HEK293T (cell line): ENCODE results near the gene SAMD11.

Experiments used
- CTCF ChIA-PET: fragments of 350-600 bp; formaldehyde crosslinking; extraction: SDS; loops from one replicate; lab custom pipeline; 2021; ENCODE audit warnings: antibody characterized with exemption, inconsistent platforms; lab: Yijun Ruan, JAX
- POLR2A ChIA-PET: fragments of 350-600 bp; formaldehyde crosslinking; extraction: SDS; loops from one replicate; lab custom pipeline; 2020; ENCODE audit warnings: antibody characterized with exemption, inconsistent platforms; lab: Yijun Ruan, JAX
- DNase-seq: peaks from one replicate; pipeline ENCODE4 v3.0.0; 2012; ENCODE audit warnings: mixed read lengths; ENCODE audit errors: extremely low spot score
- ARNT ChIP-seq: fragments of 450-650 bp; IDR thresholded peaks from 2 replicates; pipeline ENCODE4 v1.6.1; 2017; ENCODE audit warnings: mild to moderate bottlenecking
- BHLHE40 ChIP-seq: fragments of 450-650 bp; IDR thresholded peaks from 2 replicates; pipeline ENCODE4 v1.6.1; 2016; ENCODE audit warnings: mild to moderate bottlenecking, moderate library complexity, borderline replicate concordance
- CTBP1 ChIP-seq: fragments of 450-650 bp; IDR thresholded peaks from 2 replicates; pipeline ENCODE4 v1.6.1; 2016; ENCODE audit warnings: borderline replicate concordance
- ELF4 ChIP-seq: fragments of 450-650 bp; IDR thresholded peaks from 2 replicates; pipeline ENCODE4 v1.6.1; 2017; ENCODE audit warnings: antibody characterized with exemption
- FOXA1 ChIP-seq: fragments of 450-650 bp; IDR thresholded peaks from 2 replicates; pipeline ENCODE4 v1.6.1; 2016; ENCODE audit warnings: mild to moderate bottlenecking
- FOXK2 ChIP-seq: fragments of 450-650 bp; IDR thresholded peaks from 2 replicates; pipeline ENCODE4 v1.6.1; 2016; ENCODE audit warnings: mild to moderate bottlenecking
- FOXM1 ChIP-seq: fragments of 450-650 bp; IDR thresholded peaks from 2 replicates; pipeline ENCODE4 v1.6.1; 2017; ENCODE audit warnings: mild to moderate bottlenecking, borderline replicate concordance
- HDGF ChIP-seq: fragments of 450-650 bp; IDR thresholded peaks from 2 replicates; pipeline ENCODE4 v1.6.1; 2017; ENCODE audit warnings: antibody characterized with exemption, borderline replicate concordance
- L3MBTL2 ChIP-seq: fragments of 450-650 bp; conservative IDR thresholded peaks from 2 replicates; pipeline ENCODE4 v1.6.1; 2016; ENCODE audit warnings: mild to moderate bottlenecking
- LEF1 ChIP-seq: fragments of 450-650 bp; IDR thresholded peaks from 2 replicates; pipeline ENCODE4 v1.6.1; 2017; ENCODE audit warnings: mild to moderate bottlenecking, borderline replicate concordance
- NFRKB ChIP-seq: fragments of 450-650 bp; IDR thresholded peaks from 2 replicates; pipeline ENCODE4 v1.6.1; 2016; ENCODE audit warnings: mild to moderate bottlenecking, moderate library complexity
- PKNOX1 ChIP-seq: fragments of 450-650 bp; IDR thresholded peaks from 2 replicates; pipeline ENCODE4 v1.6.1; 2016
- SP1 ChIP-seq: fragments of 450-650 bp; IDR thresholded peaks from 2 replicates; pipeline ENCODE4 v1.6.1; 2017
- SUZ12 ChIP-seq: fragments of 450-650 bp; IDR thresholded peaks from 2 replicates; pipeline ENCODE4 v1.6.1; 2016; ENCODE audit warnings: mild to moderate bottlenecking
- TARDBP ChIP-seq: fragments of 450-650 bp; IDR thresholded peaks from 2 replicates; pipeline ENCODE4 v1.6.1; 2016
- ZNF384 ChIP-seq: fragments of 450-650 bp; IDR thresholded peaks from 2 replicates; pipeline ENCODE4 v1.6.1; 2016

The SAMD11 gene

GRCh38 chr1:933603-933940, 9.8 kb downstream of the SAMD11 start:
- DNase-seq, result no peak
- POLR2A ChIA-PET, result interaction anchor here (0.9 to 6.4 kb wide), 5 partner anchors 7 to 34 kb away, joined by 3 to 57 read pairs (median 3); no protein-coding TSS in a partner anchor
- TF ChIP-seq FOXK2 (no peak), BHLHE40 (no peak), FOXA1 (no peak), ZNF384 (no peak), L3MBTL2 (no peak), SP1 (no peak), ARNT (no peak), SUZ12 (no peak), HDGF (no peak), PKNOX1 (no peak), TARDBP (no peak), ELF4 (no peak), LEF1 (no peak), NFRKB (no peak), FOXM1 (no peak), CTBP1 (no peak)
- CTCF ChIA-PET, result no interaction called here

GRCh38 chr1:934991-935750, 11.4 kb downstream of the SAMD11 start:
- TF ChIP-seq ARNT (no peak), L3MBTL2 (peak; percentile 13; the same call in 1 of the 2 replicates), CTBP1 (no peak; the same call in 1 of the 2 replicates), BHLHE40 (no peak), TARDBP (peak; percentile 75), FOXM1 (0 out of 2 replicates have a peak, but pooled peaks have one; percentile 43), SUZ12 (no peak)
- ChIA-PET CTCF (no interaction called here), POLR2A (no interaction called here)
- no peak for DNase-seq

GRCh38 chr1:935751-936231, 12.1 kb downstream of the SAMD11 start:
- peak; percentile 80 for DNase-seq
- no peak for TF ChIP-seq TARDBP
- no peak for TF ChIP-seq FOXA1
- TF ChIP-seq FOXK2, result no peak
- no peak for TF ChIP-seq NFRKB
- TF ChIP-seq CTBP1, result peak; percentile 79
- no peak for TF ChIP-seq HDGF
- no peak for TF ChIP-seq FOXM1
- 0 out of 2 replicates have a peak, but pooled peaks have one; percentile 37 for TF ChIP-seq ARNT
- no peak for TF ChIP-seq SUZ12
- TF ChIP-seq PKNOX1, result no peak
- ChIA-PET POLR2A (no interaction called here), CTCF (no interaction called here)

GRCh38 chr1:936348-937264, 12.9 kb downstream of the SAMD11 start:
- DNase-seq, result no peak
- CTCF ChIA-PET, result no interaction called here
- no peak for TF ChIP-seq NFRKB
- TF ChIP-seq TARDBP, result no peak
- no peak for TF ChIP-seq LEF1
- no peak for TF ChIP-seq ZNF384
- TF ChIP-seq FOXA1, result no peak
- no peak for TF ChIP-seq HDGF
- no peak for TF ChIP-seq FOXK2
- TF ChIP-seq SP1, result no peak
- TF ChIP-seq FOXM1, result no peak
- no peak for TF ChIP-seq BHLHE40
- no peak for TF ChIP-seq ELF4
- TF ChIP-seq PKNOX1, result no peak
- TF ChIP-seq ARNT, result no peak
- TF ChIP-seq SUZ12, result no peak
- no peak for TF ChIP-seq L3MBTL2
- no peak for TF ChIP-seq CTBP1
- POLR2A ChIA-PET, result interaction anchor here (7.5 kb wide), 1 partner anchor 18 kb away, joined by 61 read pairs; no protein-coding TSS in a partner anchor

GRCh38 chr1:937521-937920, 13.8 kb downstream of the SAMD11 start:
- ChIA-PET POLR2A (interaction anchor here (1.0 to 7.5 kb wide), 4 partner anchors 9 to 62 kb away, joined by 5 to 61 read pairs (median 6); partner anchors contain the start of gene HES4), CTCF (interaction anchor here (0.9 to 1.4 kb wide), 2 partner anchors 17 to 20 kb away, joined by 3 to 4 read pairs; no protein-coding TSS in a partner anchor)
- no peak for TF ChIP-seq HDGF
- no peak for TF ChIP-seq CTBP1
- TF ChIP-seq NFRKB, result no peak
- TF ChIP-seq L3MBTL2, result no peak
- no peak for TF ChIP-seq ELF4
- no peak for TF ChIP-seq BHLHE40
- TF ChIP-seq SP1, result no peak
- TF ChIP-seq ZNF384, result no peak

More at GRCh38 chr1:937521-937920, 13.8 kb downstream of the SAMD11 start:
- no peak for DNase-seq
